Right atrium auricular region (tissue), 2 donors: ENCODE data around the gene NVL. TPM values are rescaled to one million over a fixed set of nuclear protein-coding genes. Genes with fewer than 3 reads are reported as not detected.

Source experiments
- DNase-seq: peaks from one replicate; pipeline ENCODE4 v3.0.0-alpha.2; 2019; ENCODE audit warnings: low spot score
- H3K27ac ChIP-seq, 2 donors: fragments of 200-600 bp; sonication (generic); 1 replicate in 1 of 2; 2 replicates in 1 of 2; pipeline ENCODE4 v1.5.1; 2016 to 2019
- H3K27me3 ChIP-seq, 2 donors: fragments of 200-600 bp; sonication (generic); one replicate each; pipeline versions ENCODE4 v1.5.1 to v1.6.0; 2017 to 2019
- H3K36me3 ChIP-seq: fragments of 200-600 bp; sonication (generic); one replicate; pipeline ENCODE4 v1.5.1; 2016
- H3K4me1 ChIP-seq, 2 donors: fragments of 200-600 bp; sonication (generic); one replicate each; pipeline versions ENCODE4 v1.5.1 to v1.6.0; 2017 to 2019
- H3K4me3 ChIP-seq, 2 donors: fragments of 200-600 bp; sonication (generic); 1 replicate in 1 of 2; 2 replicates in 1 of 2; pipeline ENCODE4 v1.5.1; 2017 to 2019; ENCODE audit warnings: mild to moderate bottlenecking in 1 of 2, moderate library complexity in 1 of 2
- H3K9me3 ChIP-seq, 2 donors: fragments of 200-600 bp; sonication (generic); one replicate each; pipeline ENCODE4 v1.5.1; 2019
- CTCF ChIP-seq, 2 donors: fragments of 200-600 bp; sonication (generic); IDR thresholded peaks; one replicate each; pipeline ENCODE4 v1.5.1; 2019; ENCODE audit warnings: antibody characterized with exemption in 2 of 2
- total RNA-seq, 2 donors: library from RNA; depleted of rRNA; stranded (reverse); fragments of >200 nt; gene quantifications; one replicate each; pipeline ENCODE4 v1.1.0, GENCODE V29; 2016

Gene NVL
- total RNA-seq, 2 donors from 2014 or later = 7.5 to 8.3 TPM

- DNase-seq = no peak
- Histone ChIP-seq H3K9me3 (no peaks in the 10 kb centered on the region), H3K27ac (no peak overlapping the region), H3K36me3 (peaks cover 24% of the 10 kb centered on the region), H3K4me3 (no peak overlapping the region), H3K4me1 (no peaks in the 10 kb centered on the region), H3K27me3 (no peaks in the 10 kb centered on the region)
- no peak for TF ChIP-seq CTCF (IDR thresholded peaks at IDR 0.05)
Observed at GRCh38 chr1:224251741-224252146, 78.2 kb downstream of the NVL start.

- Histone ChIP-seq H3K9me3 (no peaks in the 10 kb centered on the region), H3K27me3 (no peaks in the 10 kb centered on the region), H3K4me3 (no peak overlapping the region), H3K4me1 (peaks cover 0 to 7% of the 10 kb centered on the region in 2 donors), H3K27ac (no peak overlapping the region), H3K36me3 (peaks cover 24% of the 10 kb centered on the region)
- no peak for DNase-seq
- no peak for TF ChIP-seq CTCF (IDR thresholded peaks at IDR 0.05)
Observed at GRCh38 chr1:224245188-224245587, 84.8 kb downstream of the NVL start.

GRCh38 chr1:224238756-224239155 is 91.2 kb downstream of the NVL start:
- H3K4me3 ChIP-seq = no peak overlapping the region
- H3K27me3 ChIP-seq = no peaks in the 10 kb centered on the region
- TF ChIP-seq CTCF (IDR thresholded peaks at IDR 0.05) = no peak
- no peak overlapping the region for H3K27ac ChIP-seq
- no peaks in the 10 kb centered on the region for H3K9me3 ChIP-seq
- peaks cover 9% of the 10 kb centered on the region for H3K36me3 ChIP-seq
- no peaks in the 10 kb centered on the region for H3K4me1 ChIP-seq
- DNase-seq = no peak

- Histone ChIP-seq H3K4me3 (no peak overlapping the region), H3K27me3 (no peaks in the 10 kb centered on the region), H3K4me1 (no peaks in the 10 kb centered on the region), H3K36me3 (peaks cover 9% of the 10 kb centered on the region), H3K9me3 (no peaks in the 10 kb centered on the region), H3K27ac (no peak overlapping the region)
- no peak for DNase-seq
- TF ChIP-seq CTCF (IDR thresholded peaks at IDR 0.05) = no peak
Observed at GRCh38 chr1:224238212-224238611, 91.8 kb downstream of the NVL start.

- peaks cover 9% of the 10 kb centered on the region for H3K36me3 ChIP-seq
- TF ChIP-seq CTCF (IDR thresholded peaks at IDR 0.05) = no peak
- no peaks in the 10 kb centered on the region for H3K9me3 ChIP-seq
- H3K27me3 ChIP-seq = no peaks in the 10 kb centered on the region
- H3K4me1 ChIP-seq = no peaks in the 10 kb centered on the region
- no peak for DNase-seq
- no peak overlapping the region for H3K27ac ChIP-seq
- H3K4me3 ChIP-seq = no peak overlapping the region
Observed at GRCh38 chr1:224237119-224237881, 92.7 kb downstream of the NVL start.
